CD4-positive, alpha-beta T cell treated with Interleukin-4 for 4 hours (primary cell): ENCODE measurements around the gene ACSL4.
"Not testable (repeated sequence)": the region's sequence is repeated elsewhere in the genome, so short reads cannot be mapped to it uniquely, and the experiment has no call there.

Experiments
- DNase-seq: peaks from one replicate; pipeline ENCODE4 v3.0.0-alpha.2; 2020

ACSL4 gene

GRCh38 chrX:109660435-109661143, 72.5 kb downstream of the ACSL4 start:
- DNase-seq = no peak

GRCh38 chrX:109658391-109658790, 74.7 kb downstream of the ACSL4 start:
- no peak for DNase-seq

DNA sequence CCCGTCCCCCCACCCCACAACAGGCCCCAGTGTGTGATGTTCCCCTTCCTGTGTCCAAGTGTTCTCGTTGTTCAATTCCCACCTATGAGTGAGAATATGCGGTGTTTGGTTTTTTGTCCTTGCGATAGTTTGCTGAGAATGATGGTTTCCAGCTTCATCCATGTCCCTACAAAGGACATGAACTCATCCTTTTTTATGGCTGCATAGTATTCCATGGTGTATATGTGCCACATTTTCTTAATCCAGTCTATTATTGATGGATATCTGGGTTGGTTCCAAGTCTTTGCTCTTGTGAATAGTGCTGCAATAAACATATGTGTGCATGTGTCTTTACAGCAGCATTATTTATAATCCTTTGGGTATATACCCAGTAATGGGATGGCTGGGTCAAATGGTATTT, 75.7 kb downstream of the ACSL4 start:
- DNase-seq = not testable (repeated sequence)

DNA sequence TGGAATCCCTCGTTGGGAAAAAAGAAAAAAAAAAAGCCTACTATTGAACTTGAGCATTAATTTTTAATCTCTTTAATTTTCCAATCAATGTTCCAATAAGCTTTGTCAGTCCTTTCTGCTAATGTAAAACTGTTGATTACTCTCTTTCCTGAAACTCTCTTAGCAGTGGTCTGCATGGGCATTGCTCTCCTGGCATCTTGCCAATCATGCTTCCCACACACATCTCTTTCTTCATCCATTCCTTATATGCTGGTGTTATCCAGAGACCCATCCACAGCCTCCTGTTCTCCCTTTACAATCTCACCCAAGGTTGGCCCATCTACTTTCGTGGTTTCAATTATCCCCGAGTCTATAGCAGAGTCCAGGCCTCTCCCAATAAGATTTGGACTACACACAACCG, 76.3 kb downstream of the ACSL4 start:
- no peak for DNase-seq

- no peak for DNase-seq
Measured at GRCh38 chrX:109655502-109656201, 77.4 kb downstream of the ACSL4 start.

DNA sequence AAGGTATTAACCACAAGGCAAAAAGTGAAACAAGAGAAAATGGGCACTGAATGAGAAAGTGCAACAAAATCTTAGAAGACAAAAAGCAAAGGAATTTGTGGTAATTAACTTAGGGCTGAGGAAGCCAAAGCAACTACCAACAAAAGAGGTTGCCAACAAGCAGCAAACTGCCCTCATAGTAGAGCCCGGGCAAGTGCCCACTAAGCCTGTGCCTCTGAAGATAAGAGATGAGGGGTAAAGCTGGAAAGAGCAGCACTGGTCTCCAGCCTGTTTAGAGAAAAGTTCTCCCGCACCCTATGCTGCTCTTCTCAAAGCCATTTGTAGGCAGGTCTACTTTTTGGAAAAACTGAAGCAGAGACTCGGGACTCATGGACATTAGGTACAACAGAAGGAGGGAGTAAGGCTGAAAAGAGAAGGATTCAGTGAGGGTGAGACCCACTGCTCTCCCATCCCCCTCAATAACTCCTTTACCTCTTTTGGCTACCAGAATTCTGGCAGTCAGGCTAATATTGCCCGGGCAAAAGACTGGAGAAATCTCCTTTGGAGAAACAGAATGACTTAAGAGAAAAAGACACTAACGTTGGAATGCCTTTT, 78.4 kb downstream of the ACSL4 start:
- DNase-seq = no peak

DNA sequence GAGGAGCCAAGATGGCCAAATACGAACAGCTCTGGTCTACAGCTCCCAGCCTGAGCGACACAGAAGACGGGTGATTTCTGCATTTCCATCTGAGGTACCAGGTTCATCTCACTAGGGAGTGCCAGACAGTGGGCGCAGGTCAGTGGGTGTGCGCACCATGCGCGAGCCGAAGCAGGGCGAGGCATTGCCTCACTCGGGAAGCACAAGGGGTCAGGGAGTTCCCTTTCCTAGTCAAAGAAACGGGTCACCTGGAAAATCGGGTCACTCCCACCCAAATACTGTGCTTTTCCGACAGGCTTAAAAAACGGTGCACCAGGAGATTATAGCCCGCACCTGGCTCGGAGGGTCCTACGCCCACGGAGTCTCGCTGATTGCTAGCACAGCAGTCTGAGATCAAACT, 88.4 kb downstream of the ACSL4 start:
- not testable (repeated sequence) for DNase-seq

DNA sequence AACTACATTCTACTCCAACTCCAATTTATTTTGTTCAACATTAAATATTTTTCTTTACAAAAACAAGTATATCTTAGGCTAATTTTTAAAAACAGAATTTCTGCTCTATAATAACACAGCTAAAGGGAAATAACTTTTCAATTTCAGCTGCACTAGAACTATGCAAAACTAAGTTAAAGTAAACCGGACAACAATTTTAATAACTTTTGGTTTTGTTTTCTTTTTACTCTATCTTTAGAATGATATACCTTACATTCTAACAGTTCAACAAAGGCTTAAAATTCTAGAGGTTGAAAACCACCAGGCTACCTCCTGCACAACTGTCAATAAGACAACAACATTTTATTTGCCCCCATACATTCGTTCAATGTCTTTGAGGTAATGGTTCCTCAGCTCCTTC, 89.4 kb downstream of the ACSL4 start:
- no peak for DNase-seq

DNA sequence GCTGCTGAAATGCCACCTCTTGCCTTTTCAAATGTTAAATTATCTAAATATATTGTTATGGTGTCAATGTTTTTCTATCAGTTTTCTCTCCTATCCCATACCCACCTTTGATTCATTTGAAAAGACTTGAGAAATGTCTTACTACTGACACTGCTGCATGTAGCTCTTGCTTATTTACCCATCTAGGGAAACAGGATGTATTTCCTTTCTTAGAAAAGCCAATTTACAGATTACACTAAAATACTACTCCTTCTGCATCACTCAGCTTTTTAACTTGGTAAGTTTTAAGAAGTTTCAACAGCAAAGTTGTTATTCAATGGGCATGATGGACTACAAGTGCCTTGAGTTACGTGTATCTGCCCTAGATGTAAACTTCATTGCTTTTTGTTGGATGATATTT, 94.9 kb downstream of the ACSL4 start:
- no peak for DNase-seq

DNA sequence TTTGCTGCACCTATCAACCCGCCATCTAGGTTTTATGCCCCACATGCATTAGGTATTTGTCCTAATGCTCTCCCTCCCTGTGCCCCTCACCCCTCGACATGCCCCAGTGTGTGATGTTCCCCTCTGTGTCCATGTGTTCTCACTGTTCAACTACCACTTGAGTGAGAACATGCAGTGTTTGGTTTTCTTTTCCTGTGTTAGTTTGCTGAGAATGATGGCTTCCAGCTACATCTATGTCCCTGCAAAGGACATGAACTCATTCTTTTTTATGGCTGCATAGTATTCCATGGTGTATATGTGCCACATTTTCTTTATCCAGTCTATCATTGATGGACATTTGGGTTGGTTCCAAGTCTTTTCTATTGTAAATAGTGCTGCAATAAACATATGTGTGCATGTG, 95.6 kb downstream of the ACSL4 start:
- not testable (repeated sequence) for DNase-seq

DNA sequence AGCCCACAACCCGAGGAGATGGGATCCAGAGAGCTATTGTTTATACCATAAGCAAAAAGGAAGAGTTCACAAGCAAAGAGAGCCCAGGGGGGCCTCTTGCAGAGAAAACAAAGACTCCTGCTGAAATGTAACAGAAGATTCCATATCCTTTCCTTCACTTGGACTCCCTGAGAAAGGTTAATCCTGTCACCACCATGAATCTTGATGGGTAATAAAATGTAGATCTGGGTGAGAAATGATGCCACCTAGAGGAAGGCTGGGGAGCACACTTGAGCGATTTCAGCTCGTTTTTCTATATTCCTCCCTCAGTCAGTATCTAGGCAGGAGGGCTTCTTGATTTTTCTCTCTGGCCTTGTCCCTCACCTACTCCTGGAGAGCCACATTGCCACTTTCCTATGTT, 97.9 kb downstream of the ACSL4 start:
- DNase-seq = no peak

DNA sequence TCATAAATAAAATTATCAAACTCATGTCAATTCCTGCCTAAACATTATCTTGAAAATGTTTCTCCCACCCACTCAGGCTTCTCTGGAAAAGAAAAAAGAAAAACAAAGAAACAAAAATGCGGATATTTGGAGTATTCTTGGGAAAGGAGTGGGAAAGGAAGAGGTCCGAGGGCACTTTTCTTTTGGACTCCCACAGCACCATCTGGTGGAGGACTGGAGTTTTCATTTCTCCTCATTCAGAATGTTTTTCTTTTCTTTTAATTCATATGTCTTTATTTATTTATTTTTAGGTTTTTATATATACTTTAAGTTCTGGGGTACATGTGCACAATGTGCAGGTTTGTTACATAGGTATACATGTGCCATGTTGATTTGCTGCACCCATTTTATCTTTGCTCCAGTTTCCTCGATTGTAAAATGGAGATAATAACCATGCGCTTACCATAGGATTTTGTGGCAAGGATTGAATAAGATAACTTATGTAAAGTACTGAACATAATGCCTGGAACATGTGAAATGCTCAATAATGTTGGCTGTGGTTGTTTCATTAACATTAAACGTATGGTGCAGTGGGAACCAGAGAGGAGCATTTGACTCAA, 100.1 kb downstream of the ACSL4 start:
- DNase-seq = no peak

GRCh38 chrX:109629310-109629709, 103.7 kb downstream of the ACSL4 start:
- no peak for DNase-seq

DNA sequence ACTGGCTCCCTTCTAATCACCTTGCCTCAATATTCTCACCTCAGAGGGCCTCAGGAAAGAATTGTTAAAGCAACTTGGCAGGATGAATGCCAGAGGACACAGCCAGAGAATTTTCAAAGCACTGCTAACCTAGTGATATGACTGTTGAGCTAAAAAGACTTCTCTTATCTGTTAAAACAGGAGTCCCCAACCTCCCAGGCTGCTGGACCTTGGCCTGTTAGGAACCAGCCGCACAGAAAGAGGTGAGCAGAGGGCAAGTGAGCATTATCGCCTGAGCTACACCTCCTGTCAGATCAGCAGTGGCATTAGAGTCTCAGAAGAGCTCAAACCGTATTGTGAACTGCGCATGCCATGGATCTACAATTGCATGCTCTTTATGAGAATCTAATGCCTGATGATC, 106.4 kb downstream of the ACSL4 start:
- no peak for DNase-seq

DNA sequence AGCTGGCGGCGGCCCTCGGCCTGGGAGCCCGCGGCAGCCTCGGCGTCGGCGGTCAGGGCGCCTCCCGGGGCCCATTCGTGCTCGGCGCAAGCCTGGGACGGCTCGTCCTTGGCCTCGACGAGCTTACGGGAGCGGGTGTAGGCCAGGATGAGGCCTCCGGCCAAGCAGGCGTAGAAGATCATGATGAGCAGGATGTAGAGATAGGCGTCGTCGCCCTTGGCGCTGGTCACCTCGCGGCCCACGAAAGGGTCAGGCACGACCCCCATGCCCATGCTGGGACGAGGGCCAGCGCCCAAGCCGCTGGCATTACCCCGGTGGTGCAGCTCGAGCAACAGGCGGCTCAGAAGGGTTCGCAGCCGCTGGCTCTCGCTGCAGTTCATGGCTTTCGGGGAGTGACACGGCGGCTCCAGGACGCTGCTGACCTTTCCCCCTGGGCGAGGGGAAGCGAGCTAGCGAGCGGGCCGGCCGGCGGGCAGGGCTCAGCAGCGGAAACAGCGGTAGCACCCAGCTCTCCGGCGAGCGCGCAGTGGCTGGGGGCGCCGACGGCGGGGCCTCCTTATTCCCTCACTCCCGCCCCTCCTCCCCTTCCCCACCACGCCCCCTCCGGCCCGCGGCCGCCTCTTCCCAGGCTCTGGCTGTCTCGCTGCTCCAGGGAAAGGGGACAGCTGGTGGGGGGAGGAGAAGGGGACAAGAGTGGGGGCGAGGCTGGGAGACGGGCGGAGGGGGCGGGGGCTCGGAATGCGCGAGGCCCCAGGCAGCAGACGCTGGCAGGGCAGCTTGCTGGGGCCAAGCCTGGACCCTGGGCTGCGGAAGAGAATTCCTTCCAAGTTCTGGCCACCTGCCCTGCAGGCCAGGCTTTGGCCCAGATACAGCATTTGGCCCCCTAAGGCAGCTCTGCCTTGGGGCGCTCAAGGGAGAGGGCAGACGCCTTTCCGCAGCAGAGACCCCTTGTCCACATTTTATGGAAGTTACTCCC, 108.1 kb downstream of the ACSL4 start, which contains the start of gene KCNE5:
KCNE5 (minus strand) TSS at position 532 of the 976 bp plus-strand sequence; CDS start at position 380, 152 bp downstream.
- no peak for DNase-seq

- DNase-seq = no peak
Measured at GRCh38 chrX:109623997-109624396, 109.1 kb downstream of the ACSL4 start.

- no peak for DNase-seq
Measured at GRCh38 chrX:109622270-109622669, 110.8 kb downstream of the ACSL4 start.

- no peak for DNase-seq
Measured at GRCh38 chrX:109619771-109620170, 113.3 kb downstream of the ACSL4 start.

DNA sequence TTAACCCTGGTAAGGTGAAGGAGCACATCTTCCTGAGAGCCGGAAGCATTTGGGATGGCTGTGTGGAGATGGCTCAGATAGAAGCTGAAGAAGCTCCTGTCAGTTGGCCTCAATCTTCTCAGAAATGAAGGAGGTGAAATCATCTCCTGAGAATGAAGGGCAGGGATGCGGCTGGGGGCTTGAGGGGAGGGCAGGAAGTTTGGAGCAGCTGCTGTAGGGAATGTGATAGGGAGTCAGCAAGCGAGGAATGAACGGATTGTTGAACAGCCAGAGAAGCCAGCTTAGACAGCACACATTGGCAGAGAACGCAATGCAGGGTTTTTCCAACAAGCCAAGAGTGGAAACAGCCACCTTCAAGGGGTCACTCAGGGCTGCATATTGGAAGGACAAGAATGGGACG, 118.1 kb downstream of the ACSL4 start:
- no peak for DNase-seq

GRCh38 chrX:109601486-109601885, 131.6 kb downstream of the ACSL4 start:
- DNase-seq = no peak

DNA sequence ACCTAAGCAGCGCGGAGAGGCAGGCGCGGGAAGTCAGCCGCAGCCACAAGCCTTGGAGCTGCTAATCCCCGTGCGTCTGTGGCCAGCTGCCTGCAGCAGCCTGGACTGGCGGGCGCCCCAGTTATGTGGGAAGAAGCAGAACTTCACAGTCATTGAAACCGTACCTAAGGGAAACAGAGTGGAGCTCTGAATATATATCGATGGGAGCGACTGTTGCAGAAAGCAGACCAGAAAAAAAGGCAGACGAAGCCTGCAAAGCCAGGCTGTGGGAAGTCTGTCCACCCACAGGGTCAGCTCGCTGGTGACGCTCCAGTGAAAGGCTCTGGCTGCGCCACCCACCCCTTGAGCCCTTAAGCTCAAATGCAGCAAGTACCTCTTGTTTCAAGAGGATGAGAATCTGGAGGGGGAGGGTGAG, 132.8 kb downstream of the ACSL4 start:
- no peak for DNase-seq

- no peak for DNase-seq
Measured at GRCh38 chrX:109596015-109596414, 137.0 kb downstream of the ACSL4 start.
